A549 (cell line): ENCODE results near the gene RAB11FIP4. TPM values are rescaled to one million over a fixed set of nuclear protein-coding genes. Genes with fewer than 3 reads are reported as not detected.
"Not testable (repeated sequence)": the region's sequence is repeated elsewhere in the genome, so short reads cannot be mapped to it uniquely, and the experiment has no call there.

ENCODE experiments used
- ATAC-seq, 2 experiments: fragments of 200-7000 bp in 1 of 2; fragments of >200 bp in 1 of 2; cut with Nextera tagmentation in 1 of 2; cut with Tn5 transposase in 1 of 2; 3 replicates each; pipeline versions ENCODE4 v1.8.0 to v1.9.1; 2018 to 2020; ENCODE audit warnings: mild to moderate bottlenecking in 1 of 2, moderate library complexity in 1 of 2
- CTCF ChIA-PET: fragments of 300-600 bp; sonication (Branson Sonifier 250); formaldehyde crosslinking; extraction: SDS; loops from one replicate; lab custom pipeline; 2021; ENCODE audit warnings: antibody characterized with exemption, inconsistent platforms; lab: Yijun Ruan, JAX
- POLR2A ChIA-PET: fragments of 350-600 bp; formaldehyde crosslinking; extraction: SDS; loops from one replicate; lab custom pipeline; 2021; ENCODE audit warnings: antibody characterized with exemption, inconsistent platforms; lab: Yijun Ruan, JAX
- DNase-seq, 2 experiments: peaks; one replicate each; pipeline versions ENCODE4 v3.0.0 to v3.0.0-alpha.2; 2011 to 2016; ENCODE audit warnings: low read depth in 1 of 2, low spot score in 1 of 2
- FAIRE-seq: peaks from 2 replicates; lab custom pipeline; 2011; peaks lifted over from hg19 to GRCh38; lab: Jason Lieb, UNC
- H3K27ac ChIP-seq, 2 experiments: fragments of >200 bp; sonication (Bioruptor Twin); formaldehyde crosslinking; 3 replicates each; pipeline ENCODE4 v1.5.1; 2016 to 2017
- H3K4me1 ChIP-seq: fragments of >200 bp; sonication (Bioruptor Twin); formaldehyde crosslinking; 3 replicates; pipeline ENCODE4 v1.6.1; 2016
- H3K4me2 ChIP-seq: fragments of >200 bp; sonication (Bioruptor Twin); formaldehyde crosslinking; 3 replicates; pipeline ENCODE4 v1.6.1; 2016
- H3K4me3 ChIP-seq: fragments of >200 bp; sonication (Bioruptor Twin); formaldehyde crosslinking; 3 replicates; pipeline ENCODE4 v1.5.1; 2016
- H3K9me3 ChIP-seq: fragments of >200 bp; sonication (Bioruptor Twin); formaldehyde crosslinking; 3 replicates; pipeline ENCODE4 v1.6.1; 2016
- CBX2 ChIP-seq: fragments of 200-600 bp; sonication (generic); IDR thresholded peaks from 2 replicates; pipeline ENCODE4 v1.6.1; 2016; ENCODE audit warnings: low read depth, mild to moderate bottlenecking, borderline replicate concordance
- CBX8 ChIP-seq: fragments of 200-600 bp; sonication (generic); IDR thresholded peaks from 2 replicates; pipeline ENCODE4 v1.6.1; 2016
- CHD2 ChIP-seq: fragments of 150-350 bp; IDR thresholded peaks from 2 replicates; pipeline ENCODE4 v1.6.1; 2014; ENCODE audit warnings: low read length; ENCODE audit not compliant: partially characterized antibody
- CTCF ChIP-seq: fragments of >200 bp; sonication (Bioruptor Twin); formaldehyde crosslinking; IDR thresholded peaks from 3 replicates; pipeline ENCODE4 v1.5.1; 2016
- E2F6 ChIP-seq: IDR thresholded peaks from 2 replicates; pipeline ENCODE4 v1.6.1; 2012; ENCODE audit warnings: low read depth, borderline replicate concordance
- EHF ChIP-seq: fragments of 250-450 bp; sonication (Bioruptor Pico); IDR thresholded peaks from 2 replicates; pipeline ENCODE4 v1.5.0; 2020; ENCODE audit warnings: mild to moderate bottlenecking
- ELK1 ChIP-seq: fragments of 150-350 bp; IDR thresholded peaks from 2 replicates; pipeline ENCODE4 v1.6.1; 2014; ENCODE audit warnings: low read depth, mild to moderate bottlenecking, low read length
- FOXS1 ChIP-seq: fragments of 250-450 bp; sonication (Bioruptor Pico); IDR thresholded peaks from 2 replicates; pipeline ENCODE4 v1.5.0; 2020; ENCODE audit warnings: mild to moderate bottlenecking, moderate library complexity
- HEYL ChIP-seq: fragments of 250-450 bp; sonication (Bioruptor Pico); IDR thresholded peaks from 2 replicates; pipeline ENCODE4 v1.8.0; 2021; ENCODE audit warnings: mild to moderate bottlenecking, moderate library complexity
- HOXA7 ChIP-seq: fragments of 250-450 bp; sonication (Bioruptor Pico); IDR thresholded peaks from 2 replicates; pipeline ENCODE4 v1.5.0; 2020; ENCODE audit warnings: mild to moderate bottlenecking, moderate library complexity
- HOXB13 ChIP-seq: fragments of 250-450 bp; sonication (Bioruptor Pico); IDR thresholded peaks from 2 replicates; pipeline ENCODE4 v1.5.0; 2020; ENCODE audit warnings: low read depth, mild to moderate bottlenecking, moderate library complexity
- HOXB5 ChIP-seq: fragments of 250-450 bp; sonication (Bioruptor Pico); IDR thresholded peaks from 2 replicates; pipeline ENCODE4 v1.5.0; 2020; ENCODE audit warnings: mild to moderate bottlenecking, moderate library complexity
- JUNB ChIP-seq: fragments of >200 bp; sonication (Bioruptor Twin); formaldehyde crosslinking; IDR thresholded peaks from 2 replicates; pipeline ENCODE4 v1.6.1; 2016
- MAFK ChIP-seq: fragments of 450-650 bp; IDR thresholded peaks from 2 replicates; pipeline ENCODE4 v1.6.1; 2014; ENCODE audit not compliant: partially characterized antibody
- NFE2L2 ChIP-seq: fragments of 150-350 bp; conservative IDR thresholded peaks from 2 replicates; pipeline ENCODE4 v1.6.1; 2014; ENCODE audit warnings: low read length
- PHF8 ChIP-seq: fragments of 200-600 bp; sonication (generic); IDR thresholded peaks from 2 replicates; pipeline ENCODE4 v1.6.1; 2016; ENCODE audit warnings: low read depth, mild to moderate bottlenecking, antibody characterized with exemption, moderate library complexity, borderline replicate concordance
- RARB ChIP-seq: fragments of 250-450 bp; sonication (Bioruptor Pico); IDR thresholded peaks from 2 replicates; pipeline ENCODE4 v1.8.0; 2021; ENCODE audit warnings: mild to moderate bottlenecking, moderate library complexity
- TFCP2L1 ChIP-seq: fragments of 250-450 bp; sonication (Bioruptor Pico); IDR thresholded peaks from 2 replicates; pipeline ENCODE4 v1.5.0; 2021; ENCODE audit warnings: mild to moderate bottlenecking
- USF2 ChIP-seq: fragments of 450-650 bp; IDR thresholded peaks from 2 replicates; pipeline ENCODE4 v1.6.1; 2014; ENCODE audit warnings: antibody characterized with exemption
- ZC3H11A ChIP-seq: fragments of 450-650 bp; IDR thresholded peaks from 2 replicates; pipeline ENCODE4 v1.6.1; 2014; ENCODE audit warnings: antibody characterized with exemption, mild to moderate bottlenecking
- ZNF302 ChIP-seq: fragments of 250-450 bp; sonication (Bioruptor Pico); IDR thresholded peaks from 2 replicates; pipeline ENCODE4 v1.9.0; 2021; ENCODE audit warnings: inconsistent platforms, mild to moderate bottlenecking, moderate library complexity
- WGBS: methylation state at CpG from one replicate; pipeline ENCODE4 v1.1.6; 2017; ENCODE audit errors: missing lambda C conversion rate; 5-methylcytosine and 5-hydroxymethylcytosine counted together
- polyA plus RNA-seq, 4 experiments: library from polyadenylated mRNA; depleted of rRNA in 3 of 4; stranded (reverse); fragments of >200 nt; fragmentation: RNase III in 1 of 4; extraction: RNeasy Plus Mini Kit Qiagen cat#74134 plus additional on column Dnase treatment in 1 of 4; gene quantifications; 2 replicates in 3 of 4; 3 replicates in 1 of 4; pipeline ENCODE4 v1.2.3, GENCODE V29; 2011 to 2017

Gene RAB11FIP4
- polyA plus RNA-seq, 2 of the 4 experiments (the other 2 are of a cell fraction), result 1.9 to 3.5 TPM

GRCh38 chr17:31378638-31379037, 12.8 kb upstream of the RAB11FIP4 start:
- CTCF ChIA-PET, result interaction anchor here (1.0 to 4.3 kb wide), 9 partner anchors 11 to 149 kb away, joined by 3 to 40 read pairs (median 6); no protein-coding TSS in a partner anchor
- H3K4me1 ChIP-seq, result no peaks in the 10 kb centered on the region
- TF ChIP-seq ZC3H11A (no peak), RARB (CRISPR knock-in tag) (no peak), PHF8 (no peak), TFCP2L1 (CRISPR knock-in tag) (no peak), CHD2 (no peak), FOXS1 (CRISPR knock-in tag) (no peak), CBX2 (no peak)
- FAIRE-seq, result no peak
- no peak for DNase-seq
- H3K4me2 ChIP-seq, result no peak overlapping the region
- H3K4me3 ChIP-seq, result no peak overlapping the region
- ATAC-seq, result peak; percentile 12 to 63; a peak in 3 of 6 replicates
- POLR2A ChIA-PET, result no interaction called here
- H3K9me3 ChIP-seq, result no peaks in the 10 kb centered on the region
- no peak overlapping the region for H3K27ac ChIP-seq

GRCh38 chr17:31379597-31380205, 11.8 kb upstream of the RAB11FIP4 start:
- CTCF ChIA-PET, result interaction anchor here (1.1 to 4.3 kb wide), 7 partner anchors 10 to 148 kb away, joined by 3 to 40 read pairs (median 6); no protein-coding TSS in a partner anchor
- TF ChIP-seq MAFK (no peak), EHF (CRISPR knock-in tag) (no peak), HEYL (no peak), HOXB13 (CRISPR knock-in tag) (no peak), HOXA7 (CRISPR knock-in tag) (no peak), CTCF (no peak), CHD2 (no peak), E2F6 (no peak), ELK1 (no peak), JUNB (no peak), CBX8 (no peak), USF2 (no peak), NFE2L2 (no peak), FOXS1 (CRISPR knock-in tag) (no peak), HOXB5 (no peak)
- TF ChIP-seq, all 56 proteins: peak for 0
- FAIRE-seq (no peak), DNase-seq (no peak), ATAC-seq (no peak)
- H3K4me3 ChIP-seq, result no peak overlapping the region
- H3K4me1 ChIP-seq, result no peaks in the 10 kb centered on the region
- POLR2A ChIA-PET, result interaction anchor here (0.6 kb wide), 1 partner anchor 11 kb away, joined by 3 read pairs; no protein-coding TSS in a partner anchor
- H3K4me2 ChIP-seq, result no peak overlapping the region
- H3K9me3 ChIP-seq, result no peaks in the 10 kb centered on the region
- H3K27ac ChIP-seq, result no peak overlapping the region
- WGBS, result 98% methylated on average over 1 of the region's 1 CpG

GRCh38 chr17:31381165-31381668, 10.3 kb upstream of the RAB11FIP4 start:
- FAIRE-seq, result no peak
- H3K9me3 ChIP-seq, result no peaks in the 10 kb centered on the region
- ChIA-PET POLR2A (no interaction called here), CTCF (interaction anchor here (1.0 to 13.2 kb wide), 4 partner anchors 8 to 144 kb away, joined by 3 to 197 read pairs (median 22); no protein-coding TSS in a partner anchor)
- no peak overlapping the region for H3K4me3 ChIP-seq
- no peak for ATAC-seq
- no peak overlapping the region for H3K4me2 ChIP-seq
- H3K27ac ChIP-seq, result no peak overlapping the region
- no peaks in the 10 kb centered on the region for H3K4me1 ChIP-seq
- TF ChIP-seq ZNF302 (CRISPR knock-in tag), result no peak
- no peak for TF ChIP-seq USF2
- no peak for DNase-seq

- 96% methylated on average over 11 of the region's 11 CpGs for WGBS
- POLR2A ChIA-PET, FAIRE-seq, ATAC-seq, H3K4me2 ChIP-seq, H3K4me3 ChIP-seq, DNase-seq, H3K9me3 ChIP-seq, H3K27ac ChIP-seq, H3K4me1 ChIP-seq: not testable (repeated sequence)
- CTCF ChIA-PET, result interaction anchor here (1.0 to 13.2 kb wide), 5 partner anchors 10 to 460 kb away, joined by 3 to 197 read pairs (median 6); no protein-coding TSS in a partner anchor
Observed at GRCh38 chr17:31382668-31383275, 8.7 kb upstream of the RAB11FIP4 start.

GRCh38 chr17:31383488-31383887, 8.0 kb upstream of the RAB11FIP4 start:
- CTCF ChIA-PET, result interaction anchor here (3.9 to 13.2 kb wide), 2 partner anchors 11 to 142 kb away, joined by 22 to 197 read pairs; no protein-coding TSS in a partner anchor
- DNase-seq, result peak in 1 of 2 experiments; percentile 39
- POLR2A ChIA-PET, H3K4me2 ChIP-seq, H3K27ac ChIP-seq, H3K9me3 ChIP-seq, H3K4me3 ChIP-seq, ATAC-seq, H3K4me1 ChIP-seq: not testable (repeated sequence)
- WGBS, result 88% methylated on average over 6 of the region's 6 CpGs
- peak; percentile 72 for FAIRE-seq
